ENCODE results near the gene PAPPA.

- TF ChIP-seq MXI1 (IDR thresholded peaks at IDR 0.05; ENCODE audit: low read depth, low read length) (no peak), FOXM1 (IDR thresholded peaks at IDR 0.05; ENCODE audit: low read depth) (no peak), REST (IDR thresholded peaks at IDR 0.05; ENCODE audit: low read depth, low read length) (no peak), CTCF (IDR thresholded peaks at IDR 0.05) (no peak), RFX5 (IDR thresholded peaks at IDR 0.05; ENCODE audit: low read length) (no peak), TAF1 (IDR thresholded peaks at IDR 0.05; ENCODE audit: borderline replicate concordance, low read depth, low read length) (no peak), ELF1 (IDR thresholded peaks at IDR 0.05) (no peak), POLR2AphosphoS5 (IDR thresholded peaks at IDR 0.05; ENCODE audit: low read depth, low read length) (no peak), USF1 (IDR thresholded peaks at IDR 0.05; ENCODE audit: borderline replicate concordance, low read depth) (no peak)
Observed at GRCh38 chr9:116262448-116262847, 108.9 kb downstream of the PAPPA start.
